ENCODE results near the gene APCDD1.
"Not testable (repeated sequence)": the region's sequence is repeated elsewhere in the genome, so short reads cannot be mapped to it uniquely, and the experiment has no call there.

APCDD1 gene

GRCh38 chr18:10525697-10526560 is 71.5 kb downstream of the APCDD1 start, which contains the start of gene NAPG:
Gene NAPG (plus strand): TSS chr18:10526027. CDS start chr18:10526103, 76 bp downstream.
- DNase-seq (ENCODE audit: low read depth in 2 of 2): peak; percentile 88 to 90

DNA sequence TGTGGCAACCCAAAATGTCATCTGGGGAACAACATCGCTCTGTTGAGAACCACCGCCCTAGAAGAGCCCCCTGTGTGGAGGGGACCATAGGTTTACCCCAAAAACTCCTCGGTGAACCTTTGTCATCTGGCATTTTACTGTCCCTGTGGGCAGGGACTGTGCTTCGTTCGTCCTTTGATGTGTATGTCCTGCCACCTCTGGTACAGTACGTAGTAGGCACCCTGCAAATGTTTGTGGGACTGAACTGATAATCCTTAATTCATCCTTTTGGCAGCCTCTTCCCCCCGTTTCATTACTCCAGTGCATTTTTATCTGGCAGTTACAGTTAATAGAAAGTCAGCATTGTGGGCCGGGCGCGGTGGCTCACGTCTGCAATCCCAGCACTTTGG is 72.1 kb downstream of the APCDD1 start:
- DNase-seq (ENCODE audit: low read depth in 2 of 2): no peak

DNA sequence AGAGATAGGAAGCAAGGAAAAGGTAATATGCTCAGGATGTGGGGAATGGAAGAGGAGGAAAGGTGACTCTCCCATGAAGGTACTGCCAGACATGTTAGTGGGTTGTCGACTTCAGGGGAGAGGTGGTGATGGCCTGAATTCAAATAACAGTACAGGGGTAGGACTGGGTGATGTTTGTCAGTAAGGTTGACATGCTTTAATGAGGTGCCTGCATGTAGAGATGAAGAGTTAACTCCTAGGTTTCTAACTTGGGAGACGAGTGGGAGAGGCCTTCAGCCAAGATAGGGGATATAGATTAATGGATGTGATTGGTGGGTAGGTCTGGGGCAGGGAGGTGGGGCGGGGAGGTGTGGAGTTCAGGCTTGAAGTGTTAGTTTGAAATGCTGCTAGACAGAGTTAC is 74.0 kb downstream of the APCDD1 start:
- no peak for DNase-seq (ENCODE audit: low read depth in 2 of 2)

DNA sequence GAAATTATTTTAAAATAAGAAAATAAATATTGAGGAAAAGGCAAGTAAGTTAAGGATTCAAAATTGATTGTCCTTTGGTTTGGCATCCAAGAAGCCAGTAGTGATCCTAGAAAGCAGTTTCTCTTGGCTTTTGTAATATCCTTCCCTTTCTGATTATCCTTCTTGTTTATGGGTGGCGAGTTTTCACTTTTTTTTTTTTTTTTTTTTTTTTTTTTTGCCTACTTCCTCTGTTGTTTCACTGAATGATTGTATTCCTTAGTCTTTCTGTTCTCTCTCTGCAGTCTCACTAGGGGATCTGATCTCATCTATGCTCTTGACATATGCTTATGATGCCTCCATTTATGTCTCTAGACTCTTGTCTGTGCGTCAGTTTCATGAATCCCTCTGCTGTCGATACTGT is 75.6 kb downstream of the APCDD1 start:
- DNase-seq (ENCODE audit: low read depth in 2 of 2): no peak

GRCh38 chr18:10530852-10531251 is 76.4 kb downstream of the APCDD1 start:
- DNase-seq (ENCODE audit: low read depth in 2 of 2): no peak

GRCh38 chr18:10533111-10533510 is 78.7 kb downstream of the APCDD1 start:
- no peak for DNase-seq (ENCODE audit: low read depth in 2 of 2)

DNA sequence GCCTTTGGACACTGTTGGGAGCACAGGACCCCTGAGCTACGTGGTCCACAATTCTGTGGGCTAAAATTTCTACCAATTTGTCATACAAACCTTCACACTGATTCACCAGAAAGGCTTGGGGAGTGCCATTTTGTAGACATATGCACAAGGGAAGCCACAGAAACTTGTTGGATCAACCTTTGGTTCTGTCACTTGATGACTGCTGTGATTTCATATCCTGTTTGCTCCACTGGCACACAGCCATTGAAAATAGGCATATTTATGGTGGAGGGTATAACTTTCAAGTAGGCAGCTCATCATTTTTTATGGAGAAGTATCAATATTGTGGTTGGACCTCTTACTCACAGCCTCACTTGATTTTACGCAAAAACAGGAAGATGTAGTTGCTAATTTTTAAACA is 81.8 kb downstream of the APCDD1 start:
- no peak for DNase-seq (ENCODE audit: low read depth in 2 of 2)

DNA sequence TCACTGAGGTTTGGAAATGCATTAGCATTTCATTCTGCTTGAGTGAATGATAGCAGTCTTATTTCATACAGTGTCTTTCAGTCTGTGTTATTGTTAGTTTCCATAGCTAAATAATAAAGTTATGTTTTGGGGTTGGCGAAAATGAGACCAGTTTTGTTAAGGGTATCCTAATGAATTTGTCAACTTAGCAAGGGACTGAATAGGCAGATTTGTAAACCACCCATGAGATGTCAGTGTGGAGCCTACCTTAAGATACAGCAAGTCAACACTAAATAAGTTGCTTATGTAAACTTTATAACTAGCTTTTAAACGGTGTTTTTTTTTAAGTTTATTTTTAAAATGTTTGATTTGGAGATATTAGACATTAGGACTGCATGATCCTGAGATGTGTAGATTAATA is 83.3 kb downstream of the APCDD1 start:
- no peak for DNase-seq (ENCODE audit: low read depth in 2 of 2)

- not testable (repeated sequence) for DNase-seq (ENCODE audit: low read depth in 2 of 2)
Measured at GRCh38 chr18:10539124-10539523, 84.7 kb downstream of the APCDD1 start.
